ENCODE results near the gene PSMD11. TPM values are rescaled to one million over a fixed set of nuclear protein-coding genes. Genes with fewer than 3 reads are reported as not detected.
"Not testable (repeated sequence)": the region's sequence is repeated elsewhere in the genome, so short reads cannot be mapped to it uniquely, and the experiment has no call there.

The PSMD11 gene
- total RNA-seq, 1 donor from 2014 or later = 57.0 TPM

- ATAC-seq = no peak
- intact Hi-C loops (cut with DNase I) = no loop called here
These were observed 75.9 kb downstream of the PSMD11 start for GRCh38 chr17:32520104-32520701.

GRCh38 chr17:32520737-32521404, 76.6 kb downstream of the PSMD11 start:
- no peak for ATAC-seq
- no peak for DNase-seq (ENCODE audit: missing footprints)
- intact Hi-C loops (cut with DNase I) = no loop called here

More at GRCh38 chr17:32520104-32520701, 75.9 kb downstream of the PSMD11 start:
- no peak for DNase-seq (ENCODE audit: missing footprints)

GRCh38 chr17:32523017-32523680, 78.8 kb downstream of the PSMD11 start:
- intact Hi-C loops (cut with DNase I) = no loop called here
- DNase-seq (ENCODE audit: missing footprints) = no peak
- ATAC-seq = no peak

GRCh38 chr17:32523827-32524552, 79.7 kb downstream of the PSMD11 start:
- DNase-seq (ENCODE audit: missing footprints) (no peak), ATAC-seq (no peak)
- intact Hi-C loops (cut with DNase I) = no loop called here

GRCh38 chr17:32524553-32524880, 80.2 kb downstream of the PSMD11 start:
- intact Hi-C loops (cut with DNase I); DNase-seq (ENCODE audit: missing footprints); ATAC-seq: not testable (repeated sequence)

- intact Hi-C loops (cut with DNase I) = no loop called here
- no peak for DNase-seq (ENCODE audit: missing footprints)
- ATAC-seq = no peak
These were observed 80.8 kb downstream of the PSMD11 start for GRCh38 chr17:32525122-32525521.

GRCh38 chr17:32527146-32527545, 82.8 kb downstream of the PSMD11 start:
- DNase-seq (ENCODE audit: missing footprints) (no peak), ATAC-seq (no peak)
- intact Hi-C loops (cut with DNase I) = no loop called here

- no peak for ATAC-seq
- intact Hi-C loops (cut with DNase I) = no loop called here
- DNase-seq (ENCODE audit: missing footprints) = no peak
These were observed 84.5 kb downstream of the PSMD11 start for GRCh38 chr17:32528825-32529224.

- intact Hi-C loops (cut with DNase I) = no loop called here
- DNase-seq (ENCODE audit: missing footprints) (no peak), ATAC-seq (no peak)
These were observed 85.3 kb downstream of the PSMD11 start for GRCh38 chr17:32529604-32530003.

Other genes starting within 250 kb of the PSMD11 start
- 3.4 TPM for gene RHBDL3, start 178.7 kb upstream of the PSMD11 start, total RNA-seq
- 15.9 TPM for gene C17orf75, start 102.3 kb upstream of the PSMD11 start, total RNA-seq
- 58.4 TPM for gene ZNF207, start 94.4 kb upstream of the PSMD11 start, total RNA-seq
- gene CDK5R1, start 42.5 kb downstream of the PSMD11 start, total RNA-seq = 1.3 TPM

All from Right ventricle myocardium inferior (tissue), 1 donor.